Caco-2 (cell line): ENCODE measurements around the gene DCTPP1. TPM values are rescaled to one million over a fixed set of nuclear protein-coding genes. Genes with fewer than 3 reads are reported as not detected.
"Not testable (repeated sequence)": the region's sequence is repeated elsewhere in the genome, so short reads cannot be mapped to it uniquely, and the experiment has no call there.

Experiments
- BruUV-seq: library from RNA; stranded (reverse); fragments of 400-500 nt; replicated peaks from 2 replicates; lab custom pipeline; 2021; lab: Mats Ljungman, UMichigan
- CTCF ChIA-PET: fragments of 300-600 bp; sonication (Branson Sonifier 250); formaldehyde crosslinking; loops from one replicate; lab custom pipeline; 2022; ENCODE audit warnings: antibody characterized with exemption; lab: Charles Lee
- POLR2A ChIA-PET: fragments of 300-600 bp; sonication (Branson Sonifier 250); formaldehyde crosslinking; loops from one replicate; lab custom pipeline; 2022; ENCODE audit warnings: antibody characterized with exemption; lab: Charles Lee
- DNase-seq, 2 experiments: peaks; one replicate each; pipeline versions ENCODE4 v3.0.0 to v3.0.0-alpha.2; 2020 to 2022
- H3K27me3 ChIP-seq: replicated peaks from 2 replicates; pipeline ENCODE4 v1.6.0; 2011; ENCODE audit warnings: low read length; ENCODE audit not compliant: control insufficient read depth, insufficient read depth
- H3K36me3 ChIP-seq: 2 replicates; pipeline ENCODE4 v1.5.1; 2011; ENCODE audit warnings: low read length; ENCODE audit not compliant: control insufficient read depth, insufficient read depth
- H3K4me1 ChIP-seq: fragments of 250-450 bp; sonication (Bioruptor Pico); 2 replicates; pipeline ENCODE4 v1.5.1; 2020; ENCODE audit warnings: mild to moderate bottlenecking
- H3K4me3 ChIP-seq: 2 replicates; pipeline ENCODE4 v1.5.1; 2011; ENCODE audit warnings: low read depth, mild to moderate bottlenecking, control low read depth, low read length
- H3K9me3 ChIP-seq: fragments of 250-450 bp; sonication (Bioruptor Pico); 2 replicates; pipeline ENCODE4 v1.5.1; 2020; ENCODE audit warnings: mild to moderate bottlenecking, moderate library complexity
- H3K27ac Mint-ChIP-seq: one replicate; pipeline ENCODE4 v1.8.0; 2022; ENCODE audit warnings: mixed read lengths; ENCODE audit not compliant: unreplicated experiment
- H3K27me3 Mint-ChIP-seq: one replicate; pipeline ENCODE4 v1.8.0; 2022; ENCODE audit warnings: mixed read lengths; ENCODE audit not compliant: insufficient read depth, unreplicated experiment
- H3K36me3 Mint-ChIP-seq: one replicate; pipeline ENCODE4 v1.8.0; 2022; ENCODE audit warnings: mild to moderate bottlenecking, mixed read lengths; ENCODE audit not compliant: insufficient read depth, unreplicated experiment
- H3K4me1 Mint-ChIP-seq: one replicate; pipeline ENCODE4 v1.8.0; 2022; ENCODE audit warnings: low read depth, mixed read lengths; ENCODE audit not compliant: unreplicated experiment
- H3K4me3 Mint-ChIP-seq: one replicate; pipeline ENCODE4 v1.8.0; 2022; ENCODE audit warnings: mild to moderate bottlenecking, moderate library complexity, mixed read lengths; ENCODE audit not compliant: unreplicated experiment
- H3K9me3 Mint-ChIP-seq: one replicate; pipeline ENCODE4 v1.8.0; 2022; ENCODE audit warnings: mixed read lengths; ENCODE audit not compliant: unreplicated experiment
- intact Hi-C: fragments of 100-400 bp; cut with micrococcal nuclease; formaldehyde crosslinking; loops from one replicate; pipeline ENCODE4 v1.10.0; 2022; ENCODE audit not compliant: unreplicated experiment
- total RNA-seq: library from RNA; stranded (reverse); gene quantifications from 2 replicates; pipeline ENCODE4 v1.2.3, GENCODE V29; 2022
- TF ChIP-seq, protein P1 (sequence below), 2 experiments: fragments of 200-600 bp in 1 of 2; IDR thresholded peaks; 1 replicate in 1 of 2; 2 replicates in 1 of 2; pipeline versions ENCODE4 v1.5.1 to v1.8.0; 2011 to 2022; ENCODE audit warnings: antibody characterized with exemption in 1 of 2, control low read depth in 1 of 2, inconsistent platforms in 1 of 2, low read depth in 1 of 2, low read length in 1 of 2, mild to moderate bottlenecking in 1 of 2, moderate library complexity in 1 of 2; ENCODE audit not compliant: insufficient read depth in 1 of 2, severe bottlenecking in 1 of 2, unreplicated experiment in 1 of 2

DCTPP1 gene
- total RNA-seq, 1 experiment from 2014 or later: 51.1 TPM

DNA sequence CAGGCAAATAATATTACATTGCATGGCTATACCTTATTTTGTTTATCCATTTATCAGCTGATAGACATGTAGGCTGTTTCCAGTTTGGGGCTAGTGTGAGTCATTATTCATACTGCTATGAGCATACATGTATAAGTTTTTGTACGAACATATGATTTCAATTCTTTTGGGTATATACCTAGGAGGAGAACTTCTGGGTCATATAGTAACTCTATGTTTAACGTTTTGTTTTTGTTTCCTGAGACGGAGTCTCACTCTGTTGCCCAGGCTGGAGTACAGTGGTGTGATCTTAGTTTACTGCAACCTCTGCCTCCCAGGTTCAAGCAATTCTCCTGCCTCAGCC lies 40.3 kb upstream of the DCTPP1 start:
- Histone ChIP-seq H3K36me3 (no peaks in the 10 kb centered on the region), H3K4me1 (no peaks in the 10 kb centered on the region), H3K27me3 (no peaks in the 10 kb centered on the region), H3K4me3 (no peak overlapping the region), H3K9me3 (no peaks in the 10 kb centered on the region)
- H3K4me1 Mint-ChIP-seq: peaks cover 6% of the 10 kb centered on the region
- CTCF ChIA-PET: no interaction called here
- intact Hi-C loops: no loop called here
- no peaks in the 10 kb centered on the region for H3K27me3 Mint-ChIP-seq
- H3K36me3 Mint-ChIP-seq: no peaks in the 10 kb centered on the region
- no peak overlapping the region for H3K27ac Mint-ChIP-seq
- H3K9me3 Mint-ChIP-seq: no peaks in the 10 kb centered on the region
- POLR2A ChIA-PET: no interaction called here
- TF ChIP-seq, protein P1, sequence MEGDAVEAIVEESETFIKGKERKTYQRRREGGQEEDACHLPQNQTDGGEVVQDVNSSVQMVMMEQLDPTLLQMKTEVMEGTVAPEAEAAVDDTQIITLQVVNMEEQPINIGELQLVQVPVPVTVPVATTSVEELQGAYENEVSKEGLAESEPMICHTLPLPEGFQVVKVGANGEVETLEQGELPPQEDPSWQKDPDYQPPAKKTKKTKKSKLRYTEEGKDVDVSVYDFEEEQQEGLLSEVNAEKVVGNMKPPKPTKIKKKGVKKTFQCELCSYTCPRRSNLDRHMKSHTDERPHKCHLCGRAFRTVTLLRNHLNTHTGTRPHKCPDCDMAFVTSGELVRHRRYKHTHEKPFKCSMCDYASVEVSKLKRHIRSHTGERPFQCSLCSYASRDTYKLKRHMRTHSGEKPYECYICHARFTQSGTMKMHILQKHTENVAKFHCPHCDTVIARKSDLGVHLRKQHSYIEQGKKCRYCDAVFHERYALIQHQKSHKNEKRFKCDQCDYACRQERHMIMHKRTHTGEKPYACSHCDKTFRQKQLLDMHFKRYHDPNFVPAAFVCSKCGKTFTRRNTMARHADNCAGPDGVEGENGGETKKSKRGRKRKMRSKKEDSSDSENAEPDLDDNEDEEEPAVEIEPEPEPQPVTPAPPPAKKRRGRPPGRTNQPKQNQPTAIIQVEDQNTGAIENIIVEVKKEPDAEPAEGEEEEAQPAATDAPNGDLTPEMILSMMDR (IDR thresholded peaks at IDR 0.05; ENCODE audit: insufficient read depth in 1 of 2, low read depth in 1 of 2, low read length in 1 of 2, severe bottlenecking in 1 of 2, unreplicated experiment in 1 of 2): no peak
- DNase-seq: no peak
- H3K4me3 Mint-ChIP-seq: no peak overlapping the region
- no TSS peak for BruUV-seq

DNA sequence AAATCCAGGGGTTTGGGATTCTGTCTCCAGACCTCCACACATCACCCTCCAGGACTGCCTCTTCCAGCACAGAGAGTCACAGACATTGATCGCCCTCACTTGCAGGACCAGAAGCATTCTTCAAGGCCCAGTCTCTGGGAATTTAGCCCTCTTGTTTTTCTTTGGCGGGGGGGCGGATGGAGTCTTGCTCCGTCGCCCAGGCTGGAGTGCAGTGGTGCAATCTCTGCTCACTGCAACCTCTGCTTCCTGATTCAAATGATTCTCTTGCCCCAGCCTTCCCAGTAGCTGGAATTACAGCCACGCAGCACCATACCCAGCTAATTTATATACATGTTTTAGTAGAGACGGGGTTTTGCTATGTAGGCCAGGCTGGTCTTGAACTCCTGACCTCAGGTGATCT lies 34.2 kb upstream of the DCTPP1 start:
- no peak overlapping the region for H3K4me3 Mint-ChIP-seq
- no peaks in the 10 kb centered on the region for H3K27me3 Mint-ChIP-seq
- intact Hi-C loops: no loop called here
- ChIA-PET CTCF (no interaction called here), POLR2A (no interaction called here)
- no TSS peak for BruUV-seq
- no peaks in the 10 kb centered on the region for H3K4me1 ChIP-seq
- no peaks in the 10 kb centered on the region for H3K9me3 ChIP-seq
- no peaks in the 10 kb centered on the region for H3K27me3 ChIP-seq
- no peak for DNase-seq
- no peak overlapping the region for H3K4me3 ChIP-seq
- no peaks in the 10 kb centered on the region for H3K9me3 Mint-ChIP-seq
- no peaks in the 10 kb centered on the region for H3K36me3 ChIP-seq
- TF ChIP-seq, protein P1 (IDR thresholded peaks at IDR 0.05; ENCODE audit: insufficient read depth in 1 of 2, low read depth in 1 of 2, low read length in 1 of 2, severe bottlenecking in 1 of 2, unreplicated experiment in 1 of 2): no peak
- peaks cover 6% of the 10 kb centered on the region for H3K4me1 Mint-ChIP-seq
- no peak overlapping the region for H3K27ac Mint-ChIP-seq
- no peaks in the 10 kb centered on the region for H3K36me3 Mint-ChIP-seq

DNA sequence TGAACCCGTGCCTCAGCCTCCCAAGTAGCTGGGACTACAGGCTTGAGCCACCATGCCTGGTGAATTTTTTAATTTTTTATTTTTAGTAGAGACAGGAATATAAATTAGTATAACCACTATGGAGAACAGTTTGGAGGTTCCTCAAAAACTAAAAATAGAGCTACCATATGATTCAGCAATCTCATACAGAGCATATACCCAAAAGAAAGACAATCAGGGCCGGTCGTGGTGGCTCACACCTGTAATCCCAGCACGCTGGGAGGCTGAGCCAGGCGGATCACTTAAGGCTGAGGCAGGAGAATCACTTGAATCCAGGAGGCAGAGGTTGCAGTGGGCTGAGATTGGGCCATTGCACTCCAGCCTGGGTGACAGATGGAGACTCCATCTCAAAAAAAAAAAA lies 31.6 kb upstream of the DCTPP1 start:
- H3K27me3 ChIP-seq, H3K9me3 ChIP-seq, H3K27ac Mint-ChIP-seq, H3K36me3 Mint-ChIP-seq, H3K27me3 Mint-ChIP-seq, H3K4me3 ChIP-seq, CTCF ChIA-PET, H3K4me1 ChIP-seq, H3K36me3 ChIP-seq, H3K9me3 Mint-ChIP-seq, BruUV-seq, H3K4me3 Mint-ChIP-seq, DNase-seq, H3K4me1 Mint-ChIP-seq, POLR2A ChIA-PET, intact Hi-C loops: not testable (repeated sequence)

DNA sequence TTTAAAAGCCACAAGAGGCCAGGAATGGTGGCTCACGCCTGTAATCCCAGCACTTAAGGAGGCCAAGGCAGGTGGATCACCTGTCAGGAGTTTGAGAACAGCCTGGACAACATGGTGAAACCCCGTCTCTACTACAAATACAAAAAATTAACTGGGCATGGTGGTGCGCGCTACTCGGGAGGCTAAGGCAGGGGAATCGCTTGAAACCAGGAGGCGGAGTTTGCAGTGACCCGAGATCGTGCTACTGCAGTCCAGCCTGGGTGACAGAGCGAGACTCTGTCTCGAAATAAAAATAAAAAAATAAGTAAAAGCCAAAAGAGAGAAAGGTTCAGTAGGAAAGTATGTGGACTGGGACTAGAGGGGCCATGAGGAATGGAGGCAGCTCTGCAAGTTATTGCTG lies 29.6 kb upstream of the DCTPP1 start:
- ChIA-PET CTCF (no interaction called here), POLR2A (no interaction called here)
- H3K27ac Mint-ChIP-seq: no peak overlapping the region
- Histone ChIP-seq H3K9me3 (no peaks in the 10 kb centered on the region), H3K4me1 (no peaks in the 10 kb centered on the region), H3K27me3 (no peaks in the 10 kb centered on the region), H3K4me3 (no peak overlapping the region), H3K36me3 (no peaks in the 10 kb centered on the region)
- DNase-seq: no peak
- H3K9me3 Mint-ChIP-seq: no peaks in the 10 kb centered on the region
- TF ChIP-seq, protein P1 (IDR thresholded peaks at IDR 0.05; ENCODE audit: insufficient read depth in 1 of 2, low read depth in 1 of 2, low read length in 1 of 2, severe bottlenecking in 1 of 2, unreplicated experiment in 1 of 2): no peak
- BruUV-seq: no TSS peak
- peaks cover 7% of the 10 kb centered on the region for H3K4me1 Mint-ChIP-seq
- no peak overlapping the region for H3K4me3 Mint-ChIP-seq
- H3K36me3 Mint-ChIP-seq: no peaks in the 10 kb centered on the region
- H3K27me3 Mint-ChIP-seq: no peaks in the 10 kb centered on the region
- intact Hi-C loops: no loop called here
